Type B pancreatic cell (in vitro differentiated cells): ENCODE measurements around the gene LMLN. TPM values are rescaled to one million over a fixed set of nuclear protein-coding genes. Genes with fewer than 3 reads are reported as not detected.
A peak's percentile ranks its signal among the peaks of the same experiment; 100 is the strongest.

Experiments used
- DNase-seq: peaks from one replicate; pipeline ENCODE4 v3.0.0; 2021; ENCODE audit warnings: mixed read lengths; ENCODE audit not compliant: unreplicated experiment; ENCODE audit errors: extremely low spot score
- H3K27ac Mint-ChIP-seq: 2 replicates; pipeline ENCODE4 v1.8.0; 2021; ENCODE audit warnings: mild to moderate bottlenecking, mixed read lengths
- H3K27me3 Mint-ChIP-seq: 2 replicates; pipeline ENCODE4 v1.8.0; 2021; ENCODE audit warnings: mixed read lengths
- H3K36me3 Mint-ChIP-seq: 2 replicates; pipeline ENCODE4 v1.8.0; 2021; ENCODE audit warnings: mixed read lengths
- H3K4me1 Mint-ChIP-seq: one replicate; pipeline ENCODE4 v1.8.0; 2021; ENCODE audit warnings: mixed read lengths; ENCODE audit not compliant: unreplicated experiment
- H3K4me3 Mint-ChIP-seq: 2 replicates; pipeline ENCODE4 v1.8.0; 2021; ENCODE audit warnings: mild to moderate bottlenecking, mixed read lengths
- H3K9me3 Mint-ChIP-seq: 2 replicates; pipeline ENCODE4 v1.8.0; 2021; ENCODE audit warnings: mixed read lengths
- CTCF ChIP-seq: fragments of 200-600 bp; sonication (generic); conservative IDR thresholded peaks from 2 replicates; pipeline ENCODE4 v1.5.0; 2021; ENCODE audit warnings: antibody characterized with exemption, mild to moderate bottlenecking
- total RNA-seq: library from RNA; stranded (reverse); gene quantifications from 2 replicates; pipeline ENCODE4 v1.2.1, GENCODE V29; 2021; ENCODE audit warnings: low replicate concordance

The LMLN gene
- total RNA-seq, 1 donor from 2014 or later = 10.0 TPM

DNA sequence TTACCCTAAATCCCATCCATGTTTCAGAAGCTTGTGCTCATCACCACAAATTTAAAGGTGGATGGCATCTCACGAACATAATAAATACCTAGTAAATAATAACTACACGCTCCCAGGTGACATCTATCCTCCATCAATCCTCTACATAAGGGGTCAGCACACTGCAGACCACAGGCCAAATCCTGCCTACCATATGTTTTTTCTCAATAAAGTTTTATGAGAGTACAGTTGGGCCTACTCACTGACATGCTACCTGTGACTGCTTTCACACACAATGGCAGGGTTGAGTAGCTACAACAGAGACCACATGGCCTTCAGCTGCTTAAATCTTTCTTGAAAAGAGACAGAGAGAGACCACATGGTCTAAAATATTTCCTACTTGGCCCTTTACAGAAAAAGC, 105.9 kb downstream of the LMLN start:
- Mint-ChIP-seq H3K27ac (no peak overlapping the region), H3K9me3 (no peaks in the 10 kb centered on the region), H3K36me3 (no peaks in the 10 kb centered on the region), H3K4me1 (no peaks in the 10 kb centered on the region), H3K4me3 (no peak overlapping the region), H3K27me3 (peaks cover 51% of the 10 kb centered on the region)
- no peak for DNase-seq
- TF ChIP-seq CTCF = no peak

GRCh38 chr3:198067416-198067815, 107.4 kb downstream of the LMLN start:
- H3K27me3 Mint-ChIP-seq = peaks cover 51% of the 10 kb centered on the region
- H3K4me1 Mint-ChIP-seq = no peaks in the 10 kb centered on the region

DNA sequence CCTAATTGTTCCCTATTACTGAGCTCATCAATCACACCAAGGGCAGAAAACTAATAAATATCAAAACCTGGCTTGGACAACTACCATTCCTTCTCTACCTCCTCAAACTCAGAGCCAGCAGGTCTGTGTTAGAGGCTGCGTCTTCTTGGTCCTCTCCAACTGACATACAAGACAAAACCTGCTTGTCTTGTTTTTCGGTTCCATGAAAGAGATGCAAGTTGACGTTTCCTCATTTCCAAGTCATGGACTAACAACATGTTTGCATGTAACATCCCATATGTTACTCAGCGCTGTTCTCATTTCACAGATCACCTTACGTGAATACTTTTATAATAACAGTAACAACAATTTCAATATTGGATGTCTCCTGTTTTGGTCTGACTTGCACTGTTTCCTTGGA, 110.9 kb downstream of the LMLN start:
- no peaks in the 10 kb centered on the region for H3K4me1 Mint-ChIP-seq
- H3K27ac Mint-ChIP-seq = no peak overlapping the region
- no peak for TF ChIP-seq CTCF
- H3K4me3 Mint-ChIP-seq = no peak overlapping the region
- peaks cover 69% of the 10 kb centered on the region for H3K27me3 Mint-ChIP-seq
- no peak for DNase-seq
- no peaks in the 10 kb centered on the region for H3K9me3 Mint-ChIP-seq
- H3K36me3 Mint-ChIP-seq = no peaks in the 10 kb centered on the region

More at GRCh38 chr3:198067416-198067815, 107.4 kb downstream of the LMLN start:
- no peak for TF ChIP-seq CTCF
- Mint-ChIP-seq H3K4me3 (no peak overlapping the region), H3K27ac (no peak overlapping the region), H3K36me3 (no peaks in the 10 kb centered on the region), H3K9me3 (no peaks in the 10 kb centered on the region)
- no peak for DNase-seq

DNA sequence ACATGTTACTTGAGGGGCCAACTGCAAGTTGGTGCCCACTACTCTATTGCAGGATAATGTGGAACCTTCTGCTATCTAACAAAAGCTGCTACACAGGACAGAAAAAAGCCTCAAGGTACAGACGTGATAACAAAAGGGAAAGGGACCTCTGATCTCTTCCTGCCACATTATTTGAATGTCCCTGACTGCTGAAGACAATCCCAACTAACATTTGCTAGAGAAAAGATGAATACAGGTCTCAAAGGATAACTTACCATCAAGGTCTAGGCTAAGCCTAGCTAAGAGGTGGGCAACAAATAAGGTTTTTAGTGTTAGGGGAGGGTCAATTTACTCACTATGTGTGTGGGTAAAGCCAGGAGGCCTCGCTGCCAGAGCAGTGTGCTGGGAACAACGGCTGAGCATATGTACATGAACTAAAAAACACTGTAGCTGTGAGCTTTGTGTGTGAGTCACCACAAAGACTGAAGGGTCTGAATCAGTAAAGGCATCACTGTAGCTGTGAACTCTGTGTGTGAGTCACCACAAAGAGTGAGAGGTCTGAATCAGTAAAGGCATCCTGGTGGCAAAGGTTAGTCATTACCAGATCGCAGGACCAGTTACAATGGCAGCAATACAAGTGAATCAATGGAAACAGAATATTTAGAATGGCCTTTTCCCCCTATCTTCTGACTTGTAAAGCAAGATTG, 111.7 kb downstream of the LMLN start:
- Mint-ChIP-seq H3K27me3 (peaks cover 76% of the 10 kb centered on the region), H3K9me3 (no peaks in the 10 kb centered on the region), H3K4me1 (no peaks in the 10 kb centered on the region), H3K36me3 (no peaks in the 10 kb centered on the region), H3K4me3 (no peak overlapping the region), H3K27ac (no peak overlapping the region)
- no peak for DNase-seq
- peak; percentile 53 for TF ChIP-seq CTCF

DNA sequence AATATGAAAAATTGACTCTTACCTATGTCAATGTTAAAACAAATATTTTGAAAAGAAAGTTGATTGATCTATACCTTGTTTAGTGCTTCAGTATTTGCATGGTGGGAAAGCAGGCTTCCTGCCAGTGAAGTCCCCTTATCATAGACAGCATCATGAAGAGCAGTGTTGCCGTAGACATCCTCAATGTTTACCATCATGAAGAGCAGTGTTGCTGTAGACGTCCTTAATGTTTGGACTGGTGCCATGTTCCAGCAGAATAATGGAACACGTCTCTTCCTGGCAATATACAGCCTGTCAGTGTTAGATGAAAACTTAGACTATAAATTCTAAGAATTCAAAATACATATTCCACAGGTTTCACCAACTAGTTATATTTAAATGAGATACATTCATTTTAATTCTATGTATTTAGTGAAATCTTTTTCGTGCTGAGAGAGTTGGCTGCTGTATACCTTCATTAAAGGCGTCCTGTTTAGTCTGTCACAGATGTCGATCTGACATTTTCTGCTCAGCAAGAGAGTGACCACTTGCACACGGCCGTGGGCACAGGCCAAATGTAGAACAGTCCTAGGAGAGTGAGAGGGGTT, 116.8 kb downstream of the LMLN start:
- H3K4me1 Mint-ChIP-seq = no peaks in the 10 kb centered on the region
- no peaks in the 10 kb centered on the region for H3K9me3 Mint-ChIP-seq
- no peak overlapping the region for H3K4me3 Mint-ChIP-seq
- no peak overlapping the region for H3K27ac Mint-ChIP-seq
- H3K27me3 Mint-ChIP-seq = peaks cover 82% of the 10 kb centered on the region
- peaks cover under 1% of the 10 kb centered on the region for H3K36me3 Mint-ChIP-seq
- no peak for DNase-seq
- no peak for TF ChIP-seq CTCF
